BJ (cell line): ENCODE data around the gene ACER3. TPM values are rescaled to one million over a fixed set of nuclear protein-coding genes. Genes with fewer than 3 reads are reported as not detected.

Source experiments
- CTCF ChIA-PET: fragments of 350-600 bp; formaldehyde crosslinking; extraction: SDS; loops from one replicate; lab custom pipeline; 2021; ENCODE audit warnings: antibody characterized with exemption, inconsistent platforms; lab: Yijun Ruan, JAX
- POLR2A ChIA-PET: fragments of 300-600 bp; sonication (Branson Sonifier 250); formaldehyde crosslinking; extraction: SDS; loops from one replicate; lab custom pipeline; 2021; ENCODE audit warnings: antibody characterized with exemption; lab: Charles Lee
- DNase-seq: peaks from one replicate; pipeline ENCODE4 v3.0.0-alpha.2; 2011; ENCODE audit warnings: low read depth
- H3K27me3 ChIP-seq: 2 replicates; pipeline ENCODE4 v1.6.0; 2011; ENCODE audit warnings: low read length; ENCODE audit not compliant: control insufficient read depth, insufficient read depth
- H3K36me3 ChIP-seq: 2 replicates; pipeline ENCODE4 v1.5.1; 2011; ENCODE audit warnings: low read length; ENCODE audit not compliant: control insufficient read depth, insufficient read depth
- H3K4me3 ChIP-seq: 2 replicates; pipeline ENCODE4 v1.5.1; 2011; ENCODE audit warnings: low read depth, mild to moderate bottlenecking, control low read depth, low read length
- polyA plus RNA-seq: library from polyadenylated mRNA; depleted of rRNA; stranded (reverse); fragments of >200 nt; gene quantifications from 2 replicates; pipeline ENCODE4 v1.2.3, GENCODE V29; 2011
- TF ChIP-seq, protein P1 (sequence below): IDR thresholded peaks from 2 replicates; pipeline ENCODE4 v1.5.1; 2011; ENCODE audit warnings: low read depth, mild to moderate bottlenecking, control low read depth, inconsistent platforms, low read length, moderate library complexity; ENCODE audit not compliant: insufficient read depth

The ACER3 gene
- polyA plus RNA-seq, 1 experiment: 9.7 TPM

DNA sequence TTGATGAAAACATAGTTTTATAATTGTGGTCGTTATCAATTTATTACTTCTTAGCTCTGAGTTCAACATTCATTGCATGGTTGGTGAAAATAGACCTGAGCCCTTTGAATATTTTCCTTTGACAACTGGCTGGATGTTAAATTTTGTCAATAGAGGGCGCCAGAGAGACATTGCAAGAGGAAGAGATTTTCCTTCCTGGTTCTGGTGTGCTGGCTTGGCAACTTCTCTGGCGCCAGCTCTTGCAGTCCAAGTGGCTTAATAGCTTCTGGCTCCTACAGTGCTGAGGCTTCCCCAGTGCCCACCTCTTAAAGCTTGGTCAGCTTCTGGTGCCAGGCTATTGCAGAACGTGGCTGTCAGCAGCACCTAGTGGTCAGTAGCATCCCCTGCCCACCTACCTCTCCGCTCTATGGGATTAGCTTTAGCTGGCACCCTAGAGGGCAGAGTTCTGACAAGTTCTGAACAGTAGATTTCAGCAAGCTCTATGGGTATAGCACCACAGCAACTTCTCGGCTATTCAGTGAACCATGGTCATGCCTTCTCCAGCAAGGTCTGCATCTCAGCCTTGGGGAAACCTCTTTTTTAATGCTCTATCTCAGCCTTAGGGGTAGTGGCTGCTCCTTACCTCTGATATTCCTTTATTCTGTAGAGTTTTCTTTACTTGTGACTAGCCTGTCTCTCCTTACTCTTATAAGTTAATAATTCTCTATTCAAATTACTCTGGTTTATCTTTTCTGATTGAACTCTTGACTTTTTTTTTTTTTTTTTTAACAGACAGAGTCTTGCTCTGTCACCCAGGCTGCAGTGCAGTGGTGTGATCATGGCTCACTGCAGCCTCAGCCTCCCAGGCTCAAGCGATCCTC is 59.4 kb downstream of the ACER3 start:
- TF ChIP-seq, protein P1, sequence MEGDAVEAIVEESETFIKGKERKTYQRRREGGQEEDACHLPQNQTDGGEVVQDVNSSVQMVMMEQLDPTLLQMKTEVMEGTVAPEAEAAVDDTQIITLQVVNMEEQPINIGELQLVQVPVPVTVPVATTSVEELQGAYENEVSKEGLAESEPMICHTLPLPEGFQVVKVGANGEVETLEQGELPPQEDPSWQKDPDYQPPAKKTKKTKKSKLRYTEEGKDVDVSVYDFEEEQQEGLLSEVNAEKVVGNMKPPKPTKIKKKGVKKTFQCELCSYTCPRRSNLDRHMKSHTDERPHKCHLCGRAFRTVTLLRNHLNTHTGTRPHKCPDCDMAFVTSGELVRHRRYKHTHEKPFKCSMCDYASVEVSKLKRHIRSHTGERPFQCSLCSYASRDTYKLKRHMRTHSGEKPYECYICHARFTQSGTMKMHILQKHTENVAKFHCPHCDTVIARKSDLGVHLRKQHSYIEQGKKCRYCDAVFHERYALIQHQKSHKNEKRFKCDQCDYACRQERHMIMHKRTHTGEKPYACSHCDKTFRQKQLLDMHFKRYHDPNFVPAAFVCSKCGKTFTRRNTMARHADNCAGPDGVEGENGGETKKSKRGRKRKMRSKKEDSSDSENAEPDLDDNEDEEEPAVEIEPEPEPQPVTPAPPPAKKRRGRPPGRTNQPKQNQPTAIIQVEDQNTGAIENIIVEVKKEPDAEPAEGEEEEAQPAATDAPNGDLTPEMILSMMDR: peak; percentile 93
- Histone ChIP-seq H3K27me3 (no peaks in the 10 kb centered on the region), H3K4me3 (no peak overlapping the region), H3K36me3 (no peaks in the 10 kb centered on the region)
- DNase-seq: no peak
- ChIA-PET CTCF (interaction anchor here (0.5 to 7.1 kb wide), 54 partner anchors 8 to 377 kb away, joined by 3 to 200 read pairs (median 5); no protein-coding TSS in a partner anchor), POLR2A (interaction anchor here (0.5 to 0.6 kb wide), 2 partner anchors 619 to 1193 kb away, joined by 3 to 4 read pairs; no protein-coding TSS in a partner anchor)

DNA sequence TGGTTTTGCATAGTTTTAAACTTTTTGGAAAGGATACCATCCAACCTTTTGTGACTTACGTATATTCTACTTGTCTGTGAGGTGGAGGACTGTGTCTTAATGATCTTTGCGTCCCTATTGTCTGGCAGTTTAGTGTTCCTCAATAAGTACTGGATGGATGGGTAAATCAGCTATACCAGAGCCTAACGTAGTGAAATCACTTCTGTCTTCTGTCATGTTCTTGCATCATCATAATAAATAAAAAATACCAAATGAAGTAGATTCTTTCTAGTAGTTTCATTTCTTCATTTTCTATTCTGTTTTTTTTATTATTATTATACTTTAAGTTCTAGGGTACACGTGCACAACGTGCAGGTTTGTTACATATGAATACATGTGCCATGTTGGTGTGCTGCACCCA is 66.4 kb downstream of the ACER3 start:
- ChIA-PET POLR2A (no interaction called here), CTCF (no interaction called here)
- TF ChIP-seq, protein P1: no peak
- no peak for DNase-seq
- Histone ChIP-seq H3K4me3 (no peak overlapping the region), H3K27me3 (no peaks in the 10 kb centered on the region), H3K36me3 (no peaks in the 10 kb centered on the region)

DNA sequence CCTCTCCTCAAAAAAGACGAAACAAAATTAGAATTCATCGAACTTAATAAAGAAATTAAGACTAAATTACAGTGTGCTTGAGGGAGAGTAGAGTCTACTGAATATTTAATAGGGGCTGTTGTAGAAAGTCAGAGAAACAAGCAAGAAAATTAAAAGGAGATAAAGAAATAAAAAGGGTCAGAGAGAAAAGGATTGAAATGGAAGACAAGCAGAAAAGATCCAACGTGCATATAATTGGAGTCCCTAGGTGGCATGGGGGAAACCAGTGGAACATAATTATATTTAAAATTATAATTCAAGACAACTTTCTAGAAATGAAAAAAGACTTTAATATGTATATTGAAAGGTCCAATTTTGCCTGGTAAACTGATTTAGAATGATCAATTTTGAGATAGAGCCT is 74.3 kb downstream of the ACER3 start:
- Histone ChIP-seq H3K36me3 (no peaks in the 10 kb centered on the region), H3K4me3 (no peak overlapping the region), H3K27me3 (no peaks in the 10 kb centered on the region)
- POLR2A ChIA-PET: no interaction called here
- TF ChIP-seq, protein P1: no peak
- no peak for DNase-seq
- CTCF ChIA-PET: interaction anchor here (1.2 kb wide), 1 partner anchor 16 kb away, joined by 3 read pairs; no protein-coding TSS in a partner anchor

DNA sequence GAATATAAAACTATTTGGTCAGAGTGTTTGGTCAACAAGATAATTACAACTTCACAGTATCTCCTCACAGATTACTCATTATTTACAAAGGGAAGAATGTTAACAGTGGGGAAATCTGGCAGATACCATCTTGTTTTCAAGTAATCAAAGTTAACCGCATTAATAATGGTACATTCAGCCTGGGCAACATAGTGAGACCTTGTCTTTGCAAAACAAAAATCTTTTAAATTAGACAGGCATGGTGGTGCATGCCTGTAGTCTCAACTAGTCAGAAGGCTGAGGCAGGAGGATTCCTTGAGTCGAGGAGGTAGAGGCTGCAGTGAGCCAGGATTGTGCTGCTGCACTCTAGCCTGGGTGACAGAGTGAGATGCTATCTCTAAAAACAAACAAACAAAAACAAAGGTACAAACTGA is 78.5 kb downstream of the ACER3 start:
- DNase-seq: no peak
- CTCF ChIA-PET: interaction anchor here (1.5 kb wide), 1 partner anchor 19 kb away, joined by 3 read pairs; no protein-coding TSS in a partner anchor

DNA sequence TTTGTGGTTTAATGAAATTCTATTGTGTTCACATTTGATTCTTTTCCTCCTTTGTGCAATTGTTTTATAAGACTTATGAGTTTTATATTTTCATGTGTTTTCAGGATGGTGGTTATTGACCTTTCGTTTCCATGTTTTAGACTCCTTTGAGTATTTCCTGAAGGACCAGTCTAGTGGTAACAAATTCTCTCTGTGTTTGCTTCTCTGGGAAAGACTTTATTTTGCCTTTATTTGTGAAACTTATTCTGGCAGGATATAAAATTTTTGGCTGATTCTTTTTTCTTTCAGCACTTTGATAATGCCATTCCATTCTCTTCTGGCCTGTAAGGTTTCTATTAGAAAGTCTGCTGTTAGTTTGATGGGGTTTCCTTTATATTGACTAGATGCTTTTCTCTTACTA is 83.5 kb downstream of the ACER3 start:
- POLR2A ChIA-PET: no interaction called here
- no peaks in the 10 kb centered on the region for H3K27me3 ChIP-seq

More for the DNA sequence above, 78.5 kb downstream of the ACER3 start:
- no peaks in the 10 kb centered on the region for H3K27me3 ChIP-seq
- TF ChIP-seq, protein P1: no peak
- POLR2A ChIA-PET: no interaction called here
- H3K36me3 ChIP-seq: no peaks in the 10 kb centered on the region
- H3K4me3 ChIP-seq: no peak overlapping the region

More for the DNA sequence above, 83.5 kb downstream of the ACER3 start:
- no peak overlapping the region for H3K4me3 ChIP-seq
- H3K36me3 ChIP-seq: no peaks in the 10 kb centered on the region
- CTCF ChIA-PET: no interaction called here
- DNase-seq: no peak
- TF ChIP-seq, protein P1: no peak
